ENCODE measurements around the gene MAPKAP1.

- no peak for TF ChIP-seq GATA3 (IDR thresholded peaks at IDR 0.05; ENCODE audit: low read depth, low read length)
- no peak for TF ChIP-seq GATA2 (IDR thresholded peaks at IDR 0.05; ENCODE audit: low read depth, low read length)
These were observed 112.8 kb downstream of the MAPKAP1 start for GRCh38 chr9:125594223-125594610.

All from SH-SY5Y (cell line).